ENCODE results near the gene ARMH1.

Gene ARMH1

GRCh38 chr1:44643721-44644334 lies 30.7 kb upstream of the ARMH1 start:
- DNase-seq (ENCODE audit: extremely low read depth in 1 of 2, low read depth in 1 of 2), result no peak

- DNase-seq (ENCODE audit: extremely low read depth in 1 of 2, low read depth in 1 of 2), result no peak
Measured at GRCh38 chr1:44644806-44645205, 29.7 kb upstream of the ARMH1 start.

GRCh38 chr1:44645476-44646244 lies 28.9 kb upstream of the ARMH1 start:
- no peak for DNase-seq (ENCODE audit: extremely low read depth in 1 of 2, low read depth in 1 of 2)

- DNase-seq (ENCODE audit: extremely low read depth in 1 of 2, low read depth in 1 of 2), result no peak
Measured at GRCh38 chr1:44646261-44647110, 28.0 kb upstream of the ARMH1 start.

- no peak for DNase-seq (ENCODE audit: extremely low read depth in 1 of 2, low read depth in 1 of 2)
Measured at GRCh38 chr1:44647896-44648295, 26.6 kb upstream of the ARMH1 start.

GRCh38 chr1:44648529-44649250 lies 25.8 kb upstream of the ARMH1 start:
- DNase-seq (ENCODE audit: extremely low read depth in 1 of 2, low read depth in 1 of 2), result no peak

GRCh38 chr1:44649788-44650158 lies 24.7 kb upstream of the ARMH1 start:
- no peak for DNase-seq (ENCODE audit: extremely low read depth in 1 of 2, low read depth in 1 of 2)

- no peak for DNase-seq (ENCODE audit: extremely low read depth in 1 of 2, low read depth in 1 of 2)
Measured at GRCh38 chr1:44650159-44650831, 24.2 kb upstream of the ARMH1 start.

GRCh38 chr1:44651069-44651468 lies 23.4 kb upstream of the ARMH1 start:
- DNase-seq (ENCODE audit: extremely low read depth in 1 of 2, low read depth in 1 of 2), result no peak

- peak; percentile 37 to 65 for DNase-seq (ENCODE audit: extremely low read depth in 1 of 2, low read depth in 1 of 2)
Measured at GRCh38 chr1:44652445-44653106, 21.9 kb upstream of the ARMH1 start.

GRCh38 chr1:44653107-44653964 lies 21.2 kb upstream of the ARMH1 start:
- DNase-seq (ENCODE audit: extremely low read depth in 1 of 2, low read depth in 1 of 2), result no peak

GRCh38 chr1:44654621-44655187 lies 19.8 kb upstream of the ARMH1 start:
- DNase-seq (ENCODE audit: extremely low read depth in 1 of 2, low read depth in 1 of 2), result no peak

GRCh38 chr1:44655609-44656008 lies 18.9 kb upstream of the ARMH1 start:
- DNase-seq (ENCODE audit: extremely low read depth in 1 of 2, low read depth in 1 of 2), result no peak

GRCh38 chr1:44659566-44659965 lies 14.9 kb upstream of the ARMH1 start:
- DNase-seq (ENCODE audit: extremely low read depth in 1 of 2, low read depth in 1 of 2), result no peak

GRCh38 chr1:44660176-44660575 lies 14.3 kb upstream of the ARMH1 start:
- no peak for DNase-seq (ENCODE audit: extremely low read depth in 1 of 2, low read depth in 1 of 2)

- DNase-seq (ENCODE audit: extremely low read depth in 1 of 2, low read depth in 1 of 2), result no peak
Measured at GRCh38 chr1:44661781-44662682, 12.5 kb upstream of the ARMH1 start.

- DNase-seq (ENCODE audit: extremely low read depth in 1 of 2, low read depth in 1 of 2), result no peak
Measured at GRCh38 chr1:44662683-44663030, 11.9 kb upstream of the ARMH1 start.

- DNase-seq (ENCODE audit: extremely low read depth in 1 of 2, low read depth in 1 of 2), result no peak
Measured at GRCh38 chr1:44663417-44663816, 11.1 kb upstream of the ARMH1 start.

Measured in activated CD8-positive, alpha-beta memory T cell treated with anti-CD3 and anti-CD28 coated beads for 1 hour (primary cell).